CD4-positive, alpha-beta T cell (primary cell): ENCODE data around the gene JAZF1. TPM values are rescaled to one million over a fixed set of nuclear protein-coding genes. Genes with fewer than 3 reads are reported as not detected.

ENCODE experiments used
- ATAC-seq: fragments of 200-7000 bp; cut with Tn5 transposase; one replicate; pipeline ENCODE4 v1.10.0; 2022; ENCODE audit warnings: mild to moderate bottlenecking; ENCODE audit not compliant: poor library complexity
- CTCF ChIA-PET: fragments of 350-600 bp; sonication (Branson Sonifier 250); formaldehyde crosslinking; loops from one replicate; lab custom pipeline; 2021; ENCODE audit warnings: antibody characterized with exemption, inconsistent platforms; lab: Charles Lee
- POLR2A ChIA-PET: fragments of 350-600 bp; sonication (Branson Sonifier 250); formaldehyde crosslinking; loops from one replicate; lab custom pipeline; 2021; ENCODE audit warnings: antibody characterized with exemption, inconsistent platforms; lab: Charles Lee
- DNase-seq, 14 experiments: peaks; one replicate each; pipeline ENCODE4 v3.0.0-alpha.2; 2013 to 2020; ENCODE audit warnings: mixed read lengths in 2 of 14
- H3K27ac ChIP-seq, 2 donors: one replicate each; pipeline versions ENCODE4 v1.5.1 to v1.7.0; 2013; ENCODE audit warnings: low read length in 2 of 2, low read depth in 1 of 2, mild to moderate bottlenecking in 1 of 2
- H3K27me3 ChIP-seq, 2 experiments: 1 replicate in 1 of 2; 2 replicates in 1 of 2; pipeline versions ENCODE4 v1.6.1 to v1.7.0; 2013; ENCODE audit warnings: low read length in 2 of 2, control low read depth in 1 of 2, mild to moderate bottlenecking in 1 of 2, moderate library complexity in 1 of 2; ENCODE audit not compliant: insufficient read depth in 2 of 2, control insufficient read depth in 1 of 2
- H3K36me3 ChIP-seq: one replicate; pipeline ENCODE4 v1.6.1; 2013; ENCODE audit warnings: low read length, control low read depth; ENCODE audit not compliant: insufficient read depth
- H3K4me1 ChIP-seq: one replicate; pipeline ENCODE4 v1.6.1; 2013; ENCODE audit warnings: low read length, control low read depth; ENCODE audit not compliant: insufficient read depth
- H3K4me3 ChIP-seq: one replicate; pipeline ENCODE4 v1.5.1; 2013; ENCODE audit warnings: mild to moderate bottlenecking, low read length, moderate library complexity
- H3K9me3 ChIP-seq, 2 experiments: 1 replicate in 1 of 2; 2 replicates in 1 of 2; pipeline versions ENCODE4 v1.6.1 to v1.7.0; 2013; ENCODE audit warnings: low read length in 2 of 2, mild to moderate bottlenecking in 2 of 2, control low read depth in 1 of 2, moderate library complexity in 1 of 2; ENCODE audit not compliant: control insufficient read depth in 1 of 2, insufficient read depth in 1 of 2
- H3K27ac Mint-ChIP-seq: one replicate; pipeline ENCODE4 v1.8.0; 2020; ENCODE audit warnings: mixed read lengths
- H3K27me3 Mint-ChIP-seq: one replicate; pipeline ENCODE4 v1.8.0; 2021; ENCODE audit warnings: mixed read lengths
- H3K36me3 Mint-ChIP-seq: one replicate; pipeline ENCODE4 v1.8.0; 2021; ENCODE audit warnings: low read depth, mixed read lengths
- H3K4me1 Mint-ChIP-seq: one replicate; pipeline ENCODE4 v1.8.0; 2021; ENCODE audit warnings: low read depth, mixed read lengths
- H3K4me3 Mint-ChIP-seq: one replicate; pipeline ENCODE4 v1.8.0; 2020; ENCODE audit warnings: mild to moderate bottlenecking, mixed read lengths
- H3K9me3 Mint-ChIP-seq: one replicate; pipeline ENCODE4 v1.8.0; 2020; ENCODE audit warnings: mixed read lengths
- intact Hi-C, 2 experiments: fragments of 100-400 bp; cut with DNase I in 1 of 2; cut with micrococcal nuclease in 1 of 2; formaldehyde crosslinking; loops; one replicate each; pipeline versions ENCODE4 v1.15.1 to v1.9.0; 2023 to 2025; cut with DNase I, micrococcal nuclease
- total RNA-seq, 174 experiments: library from RNA in 2 of 174; stranded (reverse) in 2 of 174; gene quantifications; one replicate each; pipeline ENCODE4 v1.2.3 and lab custom pipeline; 2021 to 2026
- TF ChIP-seq, protein P1 (sequence below): fragments of 200-600 bp; IDR thresholded peaks from one replicate; pipeline ENCODE4 v1.8.0; 2022; ENCODE audit warnings: antibody characterized with exemption, mild to moderate bottlenecking

The JAZF1 gene
- total RNA-seq, 2 experiments from 2014 or later = 9.9 to 11.1 TPM

DNA sequence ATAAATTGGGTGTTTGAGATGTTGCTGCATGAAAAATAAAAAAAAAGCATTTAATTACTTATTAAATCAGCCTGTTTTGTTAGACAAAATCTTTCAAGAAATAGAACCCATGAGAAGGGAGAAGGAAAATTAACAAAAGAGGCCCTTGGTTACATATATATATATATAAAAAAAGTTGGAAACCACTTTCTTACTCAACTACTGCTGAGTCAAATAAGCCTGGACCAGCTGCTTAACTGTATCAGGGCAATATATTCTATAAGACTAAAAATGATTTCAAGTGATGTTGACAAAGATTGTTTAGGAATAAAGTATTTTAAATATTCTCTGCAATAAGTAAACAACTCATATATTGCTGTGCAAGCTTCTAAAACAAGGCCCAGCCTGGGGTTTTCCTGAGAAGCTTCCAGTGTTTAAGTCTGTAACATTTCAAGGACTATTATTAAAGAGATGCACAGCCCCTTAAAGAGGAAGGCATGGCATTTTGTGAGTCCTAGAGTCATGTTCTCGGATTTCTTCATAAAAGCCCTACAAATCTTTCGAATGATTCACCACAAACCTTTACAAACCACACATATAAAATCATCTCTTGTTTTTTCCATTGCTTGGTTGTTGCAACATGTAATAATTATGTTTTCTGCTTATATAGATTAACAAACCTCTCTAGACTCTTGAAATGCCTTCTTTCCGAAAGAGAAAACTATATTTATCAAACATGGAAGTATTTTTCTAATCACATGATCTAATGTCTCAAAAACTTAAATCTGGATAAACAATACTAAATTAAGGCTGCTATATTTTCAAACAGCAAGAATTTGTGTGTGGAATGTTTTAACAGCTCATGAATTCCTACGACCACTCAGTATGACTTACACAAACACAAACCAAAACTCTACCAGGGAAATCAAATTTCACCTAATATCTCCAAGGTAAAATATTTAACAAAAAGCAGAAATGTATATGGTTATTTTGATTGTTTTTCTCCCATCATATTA is 14.3 kb downstream of the JAZF1 start:
- H3K4me1 ChIP-seq = no peaks in the 10 kb centered on the region
- Mint-ChIP-seq H3K4me3 (no peak overlapping the region), H3K27me3 (no peaks in the 10 kb centered on the region), H3K27ac (no peak overlapping the region), H3K4me1 (peaks cover 12% of the 10 kb centered on the region), H3K9me3 (no peaks in the 10 kb centered on the region), H3K36me3 (no peaks in the 10 kb centered on the region)
- H3K9me3 ChIP-seq = no peaks in the 10 kb centered on the region
- no peaks in the 10 kb centered on the region for H3K36me3 ChIP-seq
- H3K27ac ChIP-seq = no peak overlapping the region
- peaks cover 0 to 4% of the 10 kb centered on the region in 2 experiments for H3K27me3 ChIP-seq
- H3K4me3 ChIP-seq = no peak overlapping the region
- DNase-seq (no peak), ATAC-seq (no peak)
- intact Hi-C loops = no loop called here
- TF ChIP-seq, protein P1, sequence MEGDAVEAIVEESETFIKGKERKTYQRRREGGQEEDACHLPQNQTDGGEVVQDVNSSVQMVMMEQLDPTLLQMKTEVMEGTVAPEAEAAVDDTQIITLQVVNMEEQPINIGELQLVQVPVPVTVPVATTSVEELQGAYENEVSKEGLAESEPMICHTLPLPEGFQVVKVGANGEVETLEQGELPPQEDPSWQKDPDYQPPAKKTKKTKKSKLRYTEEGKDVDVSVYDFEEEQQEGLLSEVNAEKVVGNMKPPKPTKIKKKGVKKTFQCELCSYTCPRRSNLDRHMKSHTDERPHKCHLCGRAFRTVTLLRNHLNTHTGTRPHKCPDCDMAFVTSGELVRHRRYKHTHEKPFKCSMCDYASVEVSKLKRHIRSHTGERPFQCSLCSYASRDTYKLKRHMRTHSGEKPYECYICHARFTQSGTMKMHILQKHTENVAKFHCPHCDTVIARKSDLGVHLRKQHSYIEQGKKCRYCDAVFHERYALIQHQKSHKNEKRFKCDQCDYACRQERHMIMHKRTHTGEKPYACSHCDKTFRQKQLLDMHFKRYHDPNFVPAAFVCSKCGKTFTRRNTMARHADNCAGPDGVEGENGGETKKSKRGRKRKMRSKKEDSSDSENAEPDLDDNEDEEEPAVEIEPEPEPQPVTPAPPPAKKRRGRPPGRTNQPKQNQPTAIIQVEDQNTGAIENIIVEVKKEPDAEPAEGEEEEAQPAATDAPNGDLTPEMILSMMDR = no peak
- ChIA-PET POLR2A (no interaction called here), CTCF (no interaction called here)

- Mint-ChIP-seq H3K27me3 (no peaks in the 10 kb centered on the region), H3K4me3 (no peak overlapping the region), H3K27ac (no peak overlapping the region), H3K4me1 (peaks cover 12% of the 10 kb centered on the region), H3K9me3 (no peaks in the 10 kb centered on the region), H3K36me3 (no peaks in the 10 kb centered on the region)
- H3K9me3 ChIP-seq = no peaks in the 10 kb centered on the region
- H3K4me3 ChIP-seq = no peak overlapping the region
- ChIA-PET POLR2A (no interaction called here), CTCF (no interaction called here)
- intact Hi-C loops = no loop called here
- ATAC-seq = no peak
- H3K27me3 ChIP-seq = peaks cover 0 to 4% of the 10 kb centered on the region in 2 experiments
- no peaks in the 10 kb centered on the region for H3K36me3 ChIP-seq
- TF ChIP-seq, protein P1 = no peak
- H3K27ac ChIP-seq = no peak overlapping the region
- no peaks in the 10 kb centered on the region for H3K4me1 ChIP-seq
- DNase-seq = no peak
These were observed 15.3 kb downstream of the JAZF1 start for GRCh38 chr7:28165261-28165660.

- POLR2A ChIA-PET = interaction anchor here (1.8 kb wide), 1 partner anchor 15 kb away, joined by 4 read pairs; no protein-coding TSS in a partner anchor
- H3K9me3 Mint-ChIP-seq = no peaks in the 10 kb centered on the region
- ATAC-seq (no peak), DNase-seq (no peak)
- H3K36me3 Mint-ChIP-seq = no peaks in the 10 kb centered on the region
- H3K27ac Mint-ChIP-seq = no peak overlapping the region
- Histone ChIP-seq H3K36me3 (no peaks in the 10 kb centered on the region), H3K9me3 (no peaks in the 10 kb centered on the region), H3K27me3 (peaks cover 0 to 4% of the 10 kb centered on the region in 2 experiments), H3K27ac (no peak overlapping the region), H3K4me1 (no peaks in the 10 kb centered on the region), H3K4me3 (no peak overlapping the region)
- H3K27me3 Mint-ChIP-seq = no peaks in the 10 kb centered on the region
- CTCF ChIA-PET = interaction anchor here (1.9 kb wide), 1 partner anchor 13 kb away, joined by 4 read pairs; no protein-coding TSS in a partner anchor
- intact Hi-C loops = no loop called here
- H3K4me1 Mint-ChIP-seq = peaks cover 10% of the 10 kb centered on the region
- H3K4me3 Mint-ChIP-seq = no peak overlapping the region
- TF ChIP-seq, protein P1 = no peak
These were observed 16.6 kb downstream of the JAZF1 start for GRCh38 chr7:28163949-28164348.
